Measurements from ENCODE around the gene LZTR1. TPM values are rescaled to one million over a fixed set of nuclear protein-coding genes. Genes with fewer than 3 reads are reported as not detected.

Gene LZTR1
- total and polyA plus RNA-seq, 2 donors (not counting 3 experiments of a cell fraction or from before 2014, with no cell fraction given): 56.6 to 86.8 TPM

DNA sequence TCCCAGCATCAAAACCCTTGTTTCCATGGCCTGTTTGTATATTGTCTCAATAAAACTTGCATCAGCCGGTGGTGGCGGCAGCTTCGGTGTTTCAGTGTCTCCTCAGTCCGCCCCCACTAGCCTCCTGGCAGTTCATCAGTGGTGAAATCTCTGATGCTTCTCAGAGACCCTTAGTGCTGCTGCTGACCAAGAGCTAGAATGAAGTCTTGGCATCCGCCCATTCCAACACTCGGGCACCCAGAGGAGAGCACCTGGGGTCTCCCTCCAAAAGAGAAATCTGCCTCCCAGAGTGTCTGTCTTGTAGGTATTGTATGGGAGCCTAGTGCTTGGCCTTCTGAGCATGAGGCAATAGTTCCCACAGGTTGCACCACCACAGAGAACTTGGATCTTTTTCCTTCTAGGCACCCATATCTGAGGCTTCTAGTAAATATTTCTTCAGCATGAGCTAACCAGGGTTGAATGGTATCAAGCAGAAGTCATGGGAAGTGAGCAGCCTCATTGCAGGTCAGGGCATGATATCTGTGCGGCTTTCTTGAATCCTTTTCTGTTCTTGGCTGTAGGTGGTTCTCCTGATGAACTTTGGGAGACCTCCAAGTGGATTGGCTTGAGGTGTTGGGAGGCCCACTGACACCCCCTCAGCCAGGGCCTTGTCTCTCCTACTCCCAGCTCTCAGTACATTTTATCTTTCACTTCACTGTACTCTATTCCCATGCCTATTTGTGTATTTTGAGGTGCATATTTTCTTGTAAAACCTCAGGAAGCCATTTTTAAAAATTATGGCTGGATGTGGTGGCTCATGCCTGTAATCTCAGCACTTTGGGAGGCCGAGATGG lies 28.2 kb upstream of the LZTR1 start:
- FAIRE-seq (no peak), DNase-seq (ENCODE audit: low read depth, low spot score) (no peak)
- Histone ChIP-seq H3K4me3 (replicated peaks in 1 of 3; ENCODE audit: insufficient read depth in 1 of 3, low read depth in 1 of 3, low read length in 3 of 3) (no peak overlapping the region), H3K79me2 (ENCODE audit: control insufficient read depth, insufficient read depth, low read length) (peaks cover 28% of the 10 kb centered on the region), H3K4me2 (ENCODE audit: insufficient read depth, low read length) (no peak overlapping the region), H4K20me1 (replicated peaks; ENCODE audit: control insufficient read depth, extremely low read depth, insufficient read depth, low read length) (no peaks in the 10 kb centered on the region), H3K9ac (replicated peaks; ENCODE audit: extremely low read depth, insufficient read depth, low read length) (no peak overlapping the region), H3K36me3 (ENCODE audit: control insufficient read depth in 2 of 2, extremely low read depth in 1 of 2, insufficient read depth in 2 of 2, low read length in 2 of 2) (peaks cover 18 to 26% of the 10 kb centered on the region in 2 experiments), H3K9me1 (replicated peaks; ENCODE audit: control insufficient read depth, extremely low read depth, insufficient read depth, low read length) (no peaks in the 10 kb centered on the region), H3K4me1 (ENCODE audit: control insufficient read depth, extremely low read depth, insufficient read depth, low read length) (peaks cover 10% of the 10 kb centered on the region), H3K27me3 (ENCODE audit: control insufficient read depth in 2 of 2, insufficient read depth in 2 of 2, low read length in 2 of 2) (peaks cover 0 to 5% of the 10 kb centered on the region in 2 experiments), H2AFZ (ENCODE audit: low read depth, low read length) (no peak overlapping the region), H3K9me3 (replicated peaks; ENCODE audit: control insufficient read depth, insufficient read depth, low read length) (no peaks in the 10 kb centered on the region), H3K27ac (ENCODE audit: insufficient read depth, low read depth, low read length) (no peak overlapping the region)
- no TSS peak for BruUV-seq (replicated peaks)
- intact Hi-C loops (cut with micrococcal nuclease) (no loop called here), dilution Hi-C loops (cut with MboI; ENCODE audit: extremely low pct_ligation_motif_present, low sequenced_read_pairs) (no loop called here)
- ChIA-PET POLR2A (no interaction called here), CTCF (interaction anchor here (1.0 to 1.5 kb wide), 5 partner anchors 8 to 68 kb away, joined by 3 to 4 read pairs (median 3); no protein-coding TSS in a partner anchor)
- TF ChIP-seq EZH2 (IDR thresholded peaks at IDR 0.05; ENCODE audit: borderline replicate concordance, low read depth, low read length, severe bottlenecking) (no peak), GATA2 (IDR thresholded peaks at IDR 0.05; ENCODE audit: insufficient read depth, insufficient read length, low read depth, low read length) (no peak), MYC (IDR thresholded peaks at IDR 0.05; ENCODE audit: low read depth, low read length) (no peak), JUN (IDR thresholded peaks at IDR 0.05; ENCODE audit: borderline replicate concordance, insufficient read depth, insufficient read length, low read depth) (no peak), POLR2AphosphoS5 (IDR thresholded peaks at IDR 0.05; ENCODE audit: insufficient read depth, low read depth, low read length) (no peak), POLR2A (IDR thresholded peaks at IDR 0.05; ENCODE audit: low read depth, low read length) (no peak), FOS (IDR thresholded peaks at IDR 0.05; ENCODE audit: borderline replicate concordance, insufficient read depth, low read length) (no peak)
- TF ChIP-seq, protein P1, sequence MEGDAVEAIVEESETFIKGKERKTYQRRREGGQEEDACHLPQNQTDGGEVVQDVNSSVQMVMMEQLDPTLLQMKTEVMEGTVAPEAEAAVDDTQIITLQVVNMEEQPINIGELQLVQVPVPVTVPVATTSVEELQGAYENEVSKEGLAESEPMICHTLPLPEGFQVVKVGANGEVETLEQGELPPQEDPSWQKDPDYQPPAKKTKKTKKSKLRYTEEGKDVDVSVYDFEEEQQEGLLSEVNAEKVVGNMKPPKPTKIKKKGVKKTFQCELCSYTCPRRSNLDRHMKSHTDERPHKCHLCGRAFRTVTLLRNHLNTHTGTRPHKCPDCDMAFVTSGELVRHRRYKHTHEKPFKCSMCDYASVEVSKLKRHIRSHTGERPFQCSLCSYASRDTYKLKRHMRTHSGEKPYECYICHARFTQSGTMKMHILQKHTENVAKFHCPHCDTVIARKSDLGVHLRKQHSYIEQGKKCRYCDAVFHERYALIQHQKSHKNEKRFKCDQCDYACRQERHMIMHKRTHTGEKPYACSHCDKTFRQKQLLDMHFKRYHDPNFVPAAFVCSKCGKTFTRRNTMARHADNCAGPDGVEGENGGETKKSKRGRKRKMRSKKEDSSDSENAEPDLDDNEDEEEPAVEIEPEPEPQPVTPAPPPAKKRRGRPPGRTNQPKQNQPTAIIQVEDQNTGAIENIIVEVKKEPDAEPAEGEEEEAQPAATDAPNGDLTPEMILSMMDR (IDR thresholded peaks at IDR 0.05; ENCODE audit: extremely low read depth in 1 of 2, insufficient read depth in 1 of 2, low read depth in 1 of 2, low read length in 2 of 2): no peak
- TF ChIP-seq, protein P2, sequence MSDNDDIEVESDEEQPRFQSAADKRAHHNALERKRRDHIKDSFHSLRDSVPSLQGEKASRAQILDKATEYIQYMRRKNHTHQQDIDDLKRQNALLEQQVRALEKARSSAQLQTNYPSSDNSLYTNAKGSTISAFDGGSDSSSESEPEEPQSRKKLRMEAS (IDR thresholded peaks at IDR 0.05; ENCODE audit: insufficient read depth, insufficient read length): no peak

Data from endothelial cell of umbilical vein (primary cell).